Natural killer cell (primary cell): Measurements from ENCODE around the gene ZNF280D. TPM values are rescaled to one million over a fixed set of nuclear protein-coding genes. Genes with fewer than 3 reads are reported as not detected.
A peak's percentile ranks its signal among the peaks of the same experiment; 100 is the strongest.
"Not testable (repeated sequence)": the region's sequence is repeated elsewhere in the genome, so short reads cannot be mapped to it uniquely, and the experiment has no call there.

Experiments
- ATAC-seq, 3 donors: fragments of 150-1000 bp in 2 of 3; fragments of 200-7000 bp in 1 of 3; cut with Tn5 transposase; 1 replicate in 1 of 3; 2 replicates in 2 of 3; pipeline ENCODE4 v1.10.0; 2021; ENCODE audit warnings: mild to moderate bottlenecking in 2 of 3, moderate library complexity in 2 of 3
- DNase-seq, 2 donors: peaks; one replicate each; pipeline versions ENCODE4 v3.0.0 to v3.0.0-alpha.2; 2013 to 2021; ENCODE audit warnings: mixed read lengths in 1 of 2
- H3K27ac ChIP-seq: one replicate; pipeline ENCODE4 v1.5.1; 2013; ENCODE audit warnings: mild to moderate bottlenecking, low read length
- H3K27me3 ChIP-seq: one replicate; pipeline ENCODE4 v1.6.1; 2013; ENCODE audit warnings: low read length; ENCODE audit not compliant: control insufficient read depth, insufficient read depth
- H3K36me3 ChIP-seq: one replicate; pipeline ENCODE4 v1.6.1; 2013; ENCODE audit warnings: low read length; ENCODE audit not compliant: control insufficient read depth, insufficient read depth
- H3K4me1 ChIP-seq: one replicate; pipeline ENCODE4 v1.6.1; 2013; ENCODE audit warnings: low read length; ENCODE audit not compliant: control insufficient read depth, insufficient read depth
- H3K4me3 ChIP-seq: one replicate; pipeline ENCODE4 v1.5.1; 2013; ENCODE audit warnings: low read length
- H3K9me3 ChIP-seq: one replicate; pipeline ENCODE4 v1.6.1; 2013; ENCODE audit warnings: low read length; ENCODE audit not compliant: control insufficient read depth, insufficient read depth
- H3K27ac Mint-ChIP-seq, 2 donors: one replicate each; pipeline ENCODE4 v1.8.0; 2022; ENCODE audit warnings: mild to moderate bottlenecking in 2 of 2, mixed read lengths in 2 of 2, moderate library complexity in 1 of 2
- H3K27me3 Mint-ChIP-seq, 2 donors: one replicate each; pipeline ENCODE4 v1.8.0; 2022; ENCODE audit warnings: low read depth in 2 of 2, mixed read lengths in 2 of 2
- H3K36me3 Mint-ChIP-seq: one replicate; pipeline ENCODE4 v1.8.0; 2022; ENCODE audit warnings: mixed read lengths
- H3K4me1 Mint-ChIP-seq, 2 donors: one replicate each; pipeline ENCODE4 v1.8.0; 2022; ENCODE audit warnings: mixed read lengths in 2 of 2
- H3K4me3 Mint-ChIP-seq: one replicate; pipeline ENCODE4 v1.8.0; 2022; ENCODE audit warnings: mild to moderate bottlenecking, moderate library complexity, mixed read lengths
- H3K9me3 Mint-ChIP-seq, 2 donors: one replicate each; pipeline ENCODE4 v1.8.0; 2022; ENCODE audit warnings: mixed read lengths in 2 of 2
- CTCF ChIP-seq: fragments of 200-600 bp; IDR thresholded peaks from one replicate; pipeline ENCODE4 v1.8.0; 2022; ENCODE audit warnings: antibody characterized with exemption
- WGBS: methylation state at CpG from one replicate; pipeline ENCODE4 v1.1.7; 2013; ENCODE audit warnings: missing lambda C conversion rate; ENCODE audit not compliant: insufficient coverage; 5-methylcytosine and 5-hydroxymethylcytosine counted together
- intact Hi-C: fragments of 100-400 bp; cut with micrococcal nuclease; formaldehyde crosslinking; loops from one replicate; pipeline ENCODE4 v1.14.2; 2022
- total RNA-seq, 4 donors: library from RNA; stranded (reverse); fragments of 120-200 nt in 1 of 4; gene quantifications; one replicate each; pipeline versions ENCODE4 v1.2.3 to v1.2.4, GENCODE V29; 2013 to 2022

Gene ZNF280D, protein sequence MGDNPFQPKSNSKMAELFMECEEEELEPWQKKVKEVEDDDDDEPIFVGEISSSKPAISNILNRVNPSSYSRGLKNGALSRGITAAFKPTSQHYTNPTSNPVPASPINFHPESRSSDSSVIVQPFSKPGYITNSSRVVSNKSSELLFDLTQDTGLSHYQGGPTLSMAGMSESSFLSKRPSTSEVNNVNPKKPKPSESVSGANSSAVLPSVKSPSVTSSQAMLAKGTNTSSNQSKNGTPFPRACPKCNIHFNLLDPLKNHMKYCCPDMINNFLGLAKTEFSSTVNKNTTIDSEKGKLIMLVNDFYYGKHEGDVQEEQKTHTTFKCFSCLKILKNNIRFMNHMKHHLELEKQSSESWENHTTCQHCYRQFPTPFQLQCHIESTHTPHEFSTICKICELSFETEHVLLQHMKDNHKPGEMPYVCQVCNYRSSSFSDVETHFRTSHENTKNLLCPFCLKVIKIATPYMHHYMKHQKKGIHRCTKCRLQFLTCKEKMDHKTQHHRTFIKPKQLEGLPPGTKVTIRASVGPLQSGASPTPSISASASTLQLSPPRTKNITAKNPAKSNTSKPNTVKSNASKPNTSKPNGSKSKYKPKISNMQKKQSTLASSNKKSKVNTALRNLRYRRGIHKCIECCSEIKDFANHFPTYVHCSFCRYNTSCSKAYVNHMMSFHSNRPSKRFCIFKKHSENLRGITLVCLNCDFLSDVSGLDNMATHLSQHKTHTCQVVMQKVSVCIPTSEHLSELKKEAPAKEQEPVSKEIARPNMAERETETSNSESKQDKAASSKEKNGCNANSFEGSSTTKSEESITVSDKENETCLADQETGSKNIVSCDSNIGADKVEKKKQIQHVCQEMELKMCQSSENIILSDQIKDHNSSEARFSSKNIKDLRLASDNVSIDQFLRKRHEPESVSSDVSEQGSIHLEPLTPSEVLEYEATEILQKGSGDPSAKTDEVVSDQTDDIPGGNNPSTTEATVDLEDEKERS
- 10 to 100 TPM; 35.6 to 39.6 (median 35.9) TPM for total RNA-seq
- total RNA-seq (2013): 64.0 TPM

GRCh38 chr15:56733136-56734012, at the start of gene ZNF280D:
Gene ZNF280D (minus strand): TSS chr15:56733509. CDS start chr15:56707109, 26,400 bp downstream.
- H3K36me3 Mint-ChIP-seq: no peaks in the 10 kb centered on the region
- 14% methylated on average over 101 of the region's 101 CpGs for WGBS
- TF ChIP-seq CTCF: no peak
- H3K27me3 ChIP-seq: no peaks in the 10 kb centered on the region
- intact Hi-C loops: no loop called here
- H3K4me1 ChIP-seq: peaks cover 21% of the 10 kb centered on the region
- H3K27me3 Mint-ChIP-seq: no peaks in the 10 kb centered on the region
- H3K36me3 ChIP-seq: no peaks in the 10 kb centered on the region
- H3K27ac Mint-ChIP-seq: peak within 1 kb of the TSS; percentile 87 to 95
- H3K4me3 ChIP-seq: peak within 1 kb of the TSS; percentile 79
- H3K9me3 Mint-ChIP-seq: no peaks in the 10 kb centered on the region
- peak within 1 kb of the TSS; percentile 71 for H3K27ac ChIP-seq
- ATAC-seq (peak; percentile 86 to 90 (median 89)), DNase-seq (peak; percentile 67 to 86)
- H3K9me3 ChIP-seq: no peaks in the 10 kb centered on the region
- H3K4me1 Mint-ChIP-seq: peaks cover 34 to 35% of the 10 kb centered on the region in 2 donors
- peak within 1 kb of the TSS; percentile 94 for H3K4me3 Mint-ChIP-seq

GRCh38 chr15:56782306-56782705, 49.0 kb upstream of the ZNF280D start:
- intact Hi-C loops: no loop called here
- ATAC-seq: no peak
- no peak for TF ChIP-seq CTCF

GRCh38 chr15:56781666-56782065, 48.4 kb upstream of the ZNF280D start:
- H3K27me3 Mint-ChIP-seq: peaks cover 0 to 3% of the 10 kb centered on the region in 2 donors
- H3K4me1 Mint-ChIP-seq: peaks cover 10 to 11% of the 10 kb centered on the region in 2 donors
- 94% methylated on average over 2 of the region's 2 CpGs for WGBS
- H3K9me3 Mint-ChIP-seq: no peaks in the 10 kb centered on the region
- ATAC-seq (no peak), DNase-seq (no peak)
- TF ChIP-seq CTCF: no peak
- H3K4me3 ChIP-seq: no peak overlapping the region
- H3K27ac ChIP-seq: no peak overlapping the region
- no peak overlapping the region for H3K4me3 Mint-ChIP-seq
- H3K36me3 Mint-ChIP-seq: no peaks in the 10 kb centered on the region
- H3K27me3 ChIP-seq: no peaks in the 10 kb centered on the region
- H3K4me1 ChIP-seq: peaks cover 6% of the 10 kb centered on the region
- H3K36me3 ChIP-seq: no peaks in the 10 kb centered on the region
- H3K9me3 ChIP-seq: no peaks in the 10 kb centered on the region
- intact Hi-C loops: no loop called here
- no peak overlapping the region for H3K27ac Mint-ChIP-seq

More at GRCh38 chr15:56782306-56782705, 49.0 kb upstream of the ZNF280D start:
- H3K27me3 ChIP-seq: no peaks in the 10 kb centered on the region
- no peaks in the 10 kb centered on the region for H3K36me3 ChIP-seq
- Mint-ChIP-seq H3K36me3 (no peaks in the 10 kb centered on the region), H3K27ac (no peak overlapping the region), H3K4me1 (peaks cover 10 to 11% of the 10 kb centered on the region in 2 donors), H3K4me3 (no peak overlapping the region), H3K9me3 (no peaks in the 10 kb centered on the region), H3K27me3 (peaks cover 0 to 3% of the 10 kb centered on the region in 2 donors)
- no peak overlapping the region for H3K27ac ChIP-seq
- DNase-seq: no peak
- no peak overlapping the region for H3K4me3 ChIP-seq
- 95% methylated on average over 7 of the region's 8 CpGs for WGBS
- peaks cover 6% of the 10 kb centered on the region for H3K4me1 ChIP-seq
- H3K9me3 ChIP-seq: no peaks in the 10 kb centered on the region

GRCh38 chr15:56780102-56780725, 46.9 kb upstream of the ZNF280D start:
- H3K27ac ChIP-seq, H3K9me3 Mint-ChIP-seq, H3K27me3 ChIP-seq, H3K36me3 ChIP-seq, intact Hi-C loops, H3K4me1 ChIP-seq, H3K27me3 Mint-ChIP-seq, H3K4me3 ChIP-seq, H3K36me3 Mint-ChIP-seq, H3K9me3 ChIP-seq: not testable (repeated sequence)
- ATAC-seq (peak in 2 of 3 donors; percentile 40 to 60), DNase-seq (peak in 1 of 2 donors; percentile 9)
- Mint-ChIP-seq H3K4me1 (peaks cover 10 to 11% of the 10 kb centered on the region in 2 donors), H3K27ac (peak overlapping the region; percentile 41 to 57), H3K4me3 (peak overlapping the region; percentile 51)
- 10% methylated on average over 11 of the region's 12 CpGs for WGBS

- H3K27me3 ChIP-seq, H3K9me3 Mint-ChIP-seq, H3K27me3 Mint-ChIP-seq, H3K27ac Mint-ChIP-seq, H3K4me3 ChIP-seq, ATAC-seq, H3K9me3 ChIP-seq, H3K4me1 ChIP-seq, H3K36me3 ChIP-seq, H3K36me3 Mint-ChIP-seq, intact Hi-C loops, H3K27ac ChIP-seq, H3K4me3 Mint-ChIP-seq, DNase-seq: not testable (repeated sequence)
- WGBS: 95% methylated on average over 25 of the region's 25 CpGs
- peaks cover 10 to 11% of the 10 kb centered on the region in 2 donors for H3K4me1 Mint-ChIP-seq
These were observed 46.1 kb upstream of the ZNF280D start for GRCh38 chr15:56779449-56779848.
